IMR-90 (cell line): Measurements from ENCODE around the gene LARP4B. TPM values are rescaled to one million over a fixed set of nuclear protein-coding genes. Genes with fewer than 3 reads are reported as not detected.

Experiments
- ATAC-seq: fragments of 200-7000 bp; cut with Tn5 transposase; 2 replicates; pipeline ENCODE4 v1.9.1; 2020; ENCODE audit warnings: low read depth, mild to moderate bottlenecking, moderate library complexity
- BruUV-seq: library from RNA; stranded (reverse); fragments of 400-500 nt; replicated peaks from 2 replicates; lab custom pipeline; 2021; lab: Mats Ljungman, UMichigan
- CTCF ChIA-PET: fragments of 300-600 bp; formaldehyde crosslinking; extraction: SDS; loops from one replicate; lab custom pipeline; 2021; ENCODE audit warnings: antibody characterized with exemption; lab: Yijun Ruan, JAX
- POLR2A ChIA-PET: fragments of 300-600 bp; sonication (Branson Sonifier 250); formaldehyde crosslinking; loops from one replicate; lab custom pipeline; 2022; ENCODE audit warnings: antibody characterized with exemption; ENCODE audit not compliant: unreplicated experiment; lab: Charles Lee
- DNase-seq: peaks from one replicate; pipeline ENCODE4 v3.0.0; 2013
- H2AFZ ChIP-seq: replicated peaks from 2 replicates; pipeline ENCODE3; 2013; ENCODE audit warnings: low read length, mild to moderate bottlenecking; ENCODE audit not compliant: poor library complexity
- H2AK5ac ChIP-seq: 2 replicates; pipeline ENCODE4 v1.6.1; 2013; ENCODE audit warnings: low read depth, low read length, inconsistent platforms
- H2AK9ac ChIP-seq: replicated peaks from 2 replicates; pipeline ENCODE3; 2013; ENCODE audit warnings: mild to moderate bottlenecking, low read depth, low read length, moderate library complexity; ENCODE audit not compliant: poor library complexity
- H2BK120ac ChIP-seq: 2 replicates; pipeline ENCODE4 v1.6.1; 2013; ENCODE audit warnings: low read depth, low read length, inconsistent platforms
- H2BK15ac ChIP-seq: 3 replicates; pipeline ENCODE4 v1.6.1; 2013; ENCODE audit warnings: low read depth, low read length, inconsistent platforms
- H2BK20ac ChIP-seq: 2 replicates; pipeline ENCODE4 v1.6.1; 2013; ENCODE audit warnings: low read depth, mild to moderate bottlenecking, inconsistent platforms, low read length, moderate library complexity
- H2BK5ac ChIP-seq: 2 replicates; pipeline ENCODE4 v1.6.1; 2013; ENCODE audit warnings: mild to moderate bottlenecking, low read depth, low read length, inconsistent platforms; ENCODE audit not compliant: poor library complexity, severe bottlenecking
- H3K14ac ChIP-seq: replicated peaks from 2 replicates; pipeline ENCODE4 v1.6.1; 2013; ENCODE audit warnings: low read depth, low read length, inconsistent platforms
- H3K18ac ChIP-seq: 2 replicates; pipeline ENCODE4 v1.6.1; 2013; ENCODE audit warnings: low read depth, low read length, control low read depth
- H3K23ac ChIP-seq: 2 replicates; pipeline ENCODE4 v1.6.1; 2013; ENCODE audit warnings: low read depth, low read length, inconsistent platforms
- H3K27ac ChIP-seq: 2 replicates; pipeline ENCODE4 v1.5.1; 2013; ENCODE audit warnings: mild to moderate bottlenecking, control low read depth, low read length; ENCODE audit not compliant: insufficient read depth
- H3K27me3 ChIP-seq: 2 replicates; pipeline ENCODE4 v1.6.1; 2013; ENCODE audit warnings: low read length; ENCODE audit not compliant: control insufficient read depth, insufficient read depth
- H3K36me3 ChIP-seq: 2 replicates; pipeline ENCODE4 v1.6.1; 2013; ENCODE audit warnings: low read length, mixed read lengths; ENCODE audit not compliant: control insufficient read depth, insufficient read depth
- H3K4ac ChIP-seq: 2 replicates; pipeline ENCODE4 v1.6.1; 2013; ENCODE audit warnings: low read depth, low read length, inconsistent platforms
- H3K4me1 ChIP-seq: 2 replicates; pipeline ENCODE4 v1.6.1; 2013; ENCODE audit warnings: low read length, mixed read lengths; ENCODE audit not compliant: control insufficient read depth, insufficient read depth
- H3K4me2 ChIP-seq: 2 replicates; pipeline ENCODE4 v1.6.1; 2013; ENCODE audit warnings: low read depth, mild to moderate bottlenecking, control low read depth, low read length, moderate library complexity
- H3K4me3 ChIP-seq: 2 replicates; pipeline ENCODE4 v1.5.1; 2013; ENCODE audit warnings: low read depth, mild to moderate bottlenecking, control low read depth, low read length, moderate library complexity; ENCODE audit not compliant: insufficient read depth
- H3K56ac ChIP-seq: 2 replicates; pipeline ENCODE4 v1.6.1; 2013; ENCODE audit warnings: low read length, inconsistent platforms; ENCODE audit not compliant: insufficient read depth; ENCODE audit errors: extremely low read depth
- H3K79me1 ChIP-seq, 2 experiments: 2 replicates each; pipeline ENCODE4 v1.6.1; 2013; ENCODE audit warnings: low read length in 2 of 2, inconsistent platforms in 1 of 2, low read depth in 1 of 2
- H3K9ac ChIP-seq: 2 replicates; pipeline ENCODE4 v1.6.1; 2013; ENCODE audit warnings: low read depth, low read length, control low read depth
- H3K9me1 ChIP-seq: 2 replicates; pipeline ENCODE4 v1.6.1; 2013; ENCODE audit warnings: low read length, inconsistent platforms; ENCODE audit not compliant: insufficient read depth
- H3K9me3 ChIP-seq: 2 replicates; pipeline ENCODE4 v1.6.1; 2013; ENCODE audit warnings: low read length; ENCODE audit not compliant: control insufficient read depth, insufficient read depth
- H4K20me1 ChIP-seq: 2 replicates; pipeline ENCODE4 v1.6.1; 2013; ENCODE audit warnings: low read length, inconsistent platforms; ENCODE audit not compliant: insufficient read depth
- H4K5ac ChIP-seq: 2 replicates; pipeline ENCODE4 v1.6.1; 2013; ENCODE audit warnings: mild to moderate bottlenecking, low read depth, low read length, control low read depth
- H4K8ac ChIP-seq, 2 experiments: 2 replicates each; pipeline ENCODE4 v1.6.1; 2013; ENCODE audit warnings: low read depth in 2 of 2, low read length in 2 of 2, control low read depth in 1 of 2, inconsistent platforms in 1 of 2
- H4K91ac ChIP-seq: 2 replicates; pipeline ENCODE4 v1.6.1; 2013; ENCODE audit warnings: low read depth, low read length, inconsistent platforms; ENCODE audit not compliant: insufficient read depth
- MAFK ChIP-seq: IDR thresholded peaks from 2 replicates; pipeline ENCODE4 v1.6.1; 2012; ENCODE audit warnings: low read depth, low read length, improper control_type of control experiment
- RAD21 ChIP-seq: IDR thresholded peaks from 2 replicates; pipeline ENCODE4 v1.6.1; 2012; ENCODE audit warnings: low read length, improper control_type of control experiment
- WGBS, 2 experiments: methylation state at CpG; one replicate each; pipeline versions ENCODE4 v1.1.5 to v1.1.7; 2013; ENCODE audit warnings: missing lambda C conversion rate in 2 of 2; ENCODE audit not compliant: insufficient read length in 1 of 2; ENCODE audit errors: extremely low coverage in 2 of 2; 5-methylcytosine and 5-hydroxymethylcytosine counted together
- dilution Hi-C: fragments of 300-500 bp; cut with HindIII; formaldehyde crosslinking; loops from one replicate; pipeline ENCODE4 v1.14.3; 2018; ENCODE audit warnings: low sequenced_read_pairs; ENCODE audit not compliant: unreplicated experiment
- in situ Hi-C: fragments of 300-500 bp; cut with MboI; formaldehyde crosslinking; loops from 3 replicates; pipeline ENCODE4 v1.14.3; 2019; ENCODE audit warnings: low sequenced_read_pairs, inconsistent platforms, mixed read lengths
- intact Hi-C: fragments of 100-400 bp; cut with micrococcal nuclease; formaldehyde crosslinking; loops from 2 replicates; pipeline ENCODE4 v1.10.0; 2022
- polyA plus RNA-seq, 3 experiments: library from polyadenylated mRNA; depleted of rRNA; stranded (reverse); fragments of >200 nt; gene quantifications; 2 replicates each; pipeline ENCODE4 v1.2.3, GENCODE V29; 2012; ENCODE audit warnings: low replicate concordance in 1 of 3
- total RNA-seq: library from RNA; depleted of rRNA; stranded (reverse); fragments of >200 nt; gene quantifications from 2 replicates; pipeline ENCODE4 v1.2.3, GENCODE V29; 2012
- TF ChIP-seq, protein P1 (sequence below): fragments of 150-350 bp; IDR thresholded peaks from 2 replicates; pipeline ENCODE4 v1.6.1; 2017; ENCODE audit warnings: mild to moderate bottlenecking, antibody characterized with exemption, low read length, low read depth
- TF ChIP-seq, protein P2 (sequence below): conservative IDR thresholded peaks from 2 replicates; pipeline ENCODE4 v1.5.1; 2012; ENCODE audit warnings: mild to moderate bottlenecking, low read depth, low read length, improper control_type of control experiment

The LARP4B gene
- total and polyA plus RNA-seq, 2 of the 4 experiments (the other 2 are of a cell fraction): 24.3 to 25.5 TPM

DNA sequence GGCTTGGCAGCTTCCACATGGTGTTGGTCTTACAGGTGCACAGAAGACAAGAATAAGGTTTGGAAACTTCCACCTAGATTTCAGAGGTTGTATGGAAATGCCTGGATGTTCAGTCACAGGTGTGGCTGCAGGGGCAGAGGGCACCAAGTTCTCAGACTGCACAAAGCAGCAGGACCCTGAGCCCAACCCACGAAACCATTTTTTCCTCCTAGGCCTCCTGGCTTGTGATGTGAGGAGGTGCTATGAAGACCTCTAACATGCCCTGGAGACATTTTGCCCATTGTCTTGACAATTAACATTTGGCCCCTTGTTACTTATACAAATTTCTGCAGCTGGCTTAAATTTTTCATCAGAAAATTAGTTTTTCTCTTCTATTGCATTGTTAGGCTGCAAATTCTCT is 134.3 kb downstream of the LARP4B start:
- no peak overlapping the region for H4K91ac ChIP-seq
- H3K18ac ChIP-seq: no peak overlapping the region
- no peak overlapping the region for H3K4me2 ChIP-seq
- TF ChIP-seq, protein P1, sequence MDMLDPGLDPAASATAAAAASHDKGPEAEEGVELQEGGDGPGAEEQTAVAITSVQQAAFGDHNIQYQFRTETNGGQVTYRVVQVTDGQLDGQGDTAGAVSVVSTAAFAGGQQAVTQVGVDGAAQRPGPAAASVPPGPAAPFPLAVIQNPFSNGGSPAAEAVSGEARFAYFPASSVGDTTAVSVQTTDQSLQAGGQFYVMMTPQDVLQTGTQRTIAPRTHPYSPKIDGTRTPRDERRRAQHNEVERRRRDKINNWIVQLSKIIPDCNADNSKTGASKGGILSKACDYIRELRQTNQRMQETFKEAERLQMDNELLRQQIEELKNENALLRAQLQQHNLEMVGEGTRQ: no peak
- TF ChIP-seq RAD21 (no peak), MAFK (no peak)
- TF ChIP-seq, protein P2, sequence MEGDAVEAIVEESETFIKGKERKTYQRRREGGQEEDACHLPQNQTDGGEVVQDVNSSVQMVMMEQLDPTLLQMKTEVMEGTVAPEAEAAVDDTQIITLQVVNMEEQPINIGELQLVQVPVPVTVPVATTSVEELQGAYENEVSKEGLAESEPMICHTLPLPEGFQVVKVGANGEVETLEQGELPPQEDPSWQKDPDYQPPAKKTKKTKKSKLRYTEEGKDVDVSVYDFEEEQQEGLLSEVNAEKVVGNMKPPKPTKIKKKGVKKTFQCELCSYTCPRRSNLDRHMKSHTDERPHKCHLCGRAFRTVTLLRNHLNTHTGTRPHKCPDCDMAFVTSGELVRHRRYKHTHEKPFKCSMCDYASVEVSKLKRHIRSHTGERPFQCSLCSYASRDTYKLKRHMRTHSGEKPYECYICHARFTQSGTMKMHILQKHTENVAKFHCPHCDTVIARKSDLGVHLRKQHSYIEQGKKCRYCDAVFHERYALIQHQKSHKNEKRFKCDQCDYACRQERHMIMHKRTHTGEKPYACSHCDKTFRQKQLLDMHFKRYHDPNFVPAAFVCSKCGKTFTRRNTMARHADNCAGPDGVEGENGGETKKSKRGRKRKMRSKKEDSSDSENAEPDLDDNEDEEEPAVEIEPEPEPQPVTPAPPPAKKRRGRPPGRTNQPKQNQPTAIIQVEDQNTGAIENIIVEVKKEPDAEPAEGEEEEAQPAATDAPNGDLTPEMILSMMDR: no peak
- ChIA-PET POLR2A (no interaction called here), CTCF (no interaction called here)
- H2BK120ac ChIP-seq: no peak overlapping the region
- H3K27me3 ChIP-seq: no peaks in the 10 kb centered on the region
- H2BK15ac ChIP-seq: no peak overlapping the region
- H3K9me1 ChIP-seq: no peaks in the 10 kb centered on the region
- H2AFZ ChIP-seq: no peak overlapping the region
- H2AK9ac ChIP-seq: no peak overlapping the region
- intact Hi-C loops: no loop called here
- no peak for ATAC-seq
- H3K4ac ChIP-seq: no peak overlapping the region
- no peak overlapping the region for H3K14ac ChIP-seq
- no peak overlapping the region for H2BK20ac ChIP-seq
- H3K9ac ChIP-seq: no peak overlapping the region
- H2BK5ac ChIP-seq: no peak overlapping the region
- no peak overlapping the region for H4K5ac ChIP-seq
- peaks cover 4% of the 10 kb centered on the region for H3K9me3 ChIP-seq
- WGBS, 2 experiments: no CpG with 5 or more reads among the region's 1 CpG
- no peaks in the 10 kb centered on the region for H3K36me3 ChIP-seq
- no peak overlapping the region for H3K23ac ChIP-seq
- H4K20me1 ChIP-seq: 0 out of 2 replicates have a peak, but pooled peaks cover 2% of the 10 kb centered on the region
- no peak overlapping the region for H3K4me3 ChIP-seq
- peaks cover 6% of the 10 kb centered on the region for H3K4me1 ChIP-seq
- H3K27ac ChIP-seq: no peak overlapping the region
- BruUV-seq: no TSS peak
- dilution Hi-C loops: no loop called here
- in situ Hi-C loops: loop anchor here (10.0 kb wide), 1 partner anchor 292 kb away; no protein-coding TSS in a partner anchor
- peaks cover 0 to 4% of the 10 kb centered on the region in 2 experiments; a peak in 1 of 4 replicates for H3K79me1 ChIP-seq
- no peak for DNase-seq
- H4K8ac ChIP-seq: no peak overlapping the region
- no peak overlapping the region for H3K56ac ChIP-seq
- H2AK5ac ChIP-seq: no peak overlapping the region
